Measurements from ENCODE around the gene EPB41L4B.
"Not testable (repeated sequence)": the region's sequence is repeated elsewhere in the genome, so short reads cannot be mapped to it uniquely, and the experiment has no call there.

EPB41L4B gene

GRCh38 chr9:109290385-109290784, 30.5 kb downstream of the EPB41L4B start:
- Histone ChIP-seq H3K9ac (ENCODE audit: low read depth, low read length) (no peak overlapping the region), H3K27me3 (ENCODE audit: control insufficient read depth, insufficient read depth, low read length) (no peaks in the 10 kb centered on the region), H3K9me3 (ENCODE audit: control insufficient read depth, insufficient read depth, low read length) (no peaks in the 10 kb centered on the region), H3K4me3 (ENCODE audit: low read depth, low read length) (no peak overlapping the region), H3K4me1 (ENCODE audit: control insufficient read depth, insufficient read depth, low read length) (peaks cover 5% of the 10 kb centered on the region), H3K36me3 (ENCODE audit: control insufficient read depth, insufficient read depth, low read length) (no peaks in the 10 kb centered on the region)

DNA sequence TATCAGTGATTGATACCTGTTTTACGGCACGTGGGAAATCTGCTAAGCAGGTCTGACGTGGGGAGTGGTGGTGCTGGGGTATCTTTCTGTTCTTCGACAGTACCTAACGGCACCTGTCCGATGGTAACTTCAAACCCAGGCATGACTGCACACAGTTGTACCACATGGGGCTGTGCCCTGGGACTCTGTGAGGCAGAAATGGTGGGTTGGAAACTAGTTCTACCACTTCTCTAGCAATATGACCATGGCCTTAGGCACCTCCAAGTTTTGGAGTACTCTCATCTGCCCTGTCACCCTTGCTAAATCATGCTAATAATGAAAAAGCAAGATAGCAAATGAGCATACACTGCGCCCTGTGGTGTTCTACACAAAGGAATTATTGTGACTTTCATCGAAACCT, 30.9 kb downstream of the EPB41L4B start:
- no peaks in the 10 kb centered on the region for H3K27me3 ChIP-seq (ENCODE audit: control insufficient read depth, insufficient read depth, low read length)
- no peak overlapping the region for H3K9ac ChIP-seq (ENCODE audit: low read depth, low read length)
- no peaks in the 10 kb centered on the region for H3K36me3 ChIP-seq (ENCODE audit: control insufficient read depth, insufficient read depth, low read length)
- H3K4me1 ChIP-seq (ENCODE audit: control insufficient read depth, insufficient read depth, low read length): peaks cover 5% of the 10 kb centered on the region
- H3K9me3 ChIP-seq (ENCODE audit: control insufficient read depth, insufficient read depth, low read length): no peaks in the 10 kb centered on the region
- H3K4me3 ChIP-seq (ENCODE audit: low read depth, low read length): no peak overlapping the region

GRCh38 chr9:109289186-109289585, 31.7 kb downstream of the EPB41L4B start:
- Histone ChIP-seq H3K4me3 (ENCODE audit: low read depth, low read length) (no peak overlapping the region), H3K9ac (ENCODE audit: low read depth, low read length) (no peak overlapping the region), H3K36me3 (ENCODE audit: control insufficient read depth, insufficient read depth, low read length) (no peaks in the 10 kb centered on the region), H3K9me3 (ENCODE audit: control insufficient read depth, insufficient read depth, low read length) (no peaks in the 10 kb centered on the region), H3K4me1 (ENCODE audit: control insufficient read depth, insufficient read depth, low read length) (peaks cover 5% of the 10 kb centered on the region), H3K27me3 (ENCODE audit: control insufficient read depth, insufficient read depth, low read length) (no peaks in the 10 kb centered on the region)

DNA sequence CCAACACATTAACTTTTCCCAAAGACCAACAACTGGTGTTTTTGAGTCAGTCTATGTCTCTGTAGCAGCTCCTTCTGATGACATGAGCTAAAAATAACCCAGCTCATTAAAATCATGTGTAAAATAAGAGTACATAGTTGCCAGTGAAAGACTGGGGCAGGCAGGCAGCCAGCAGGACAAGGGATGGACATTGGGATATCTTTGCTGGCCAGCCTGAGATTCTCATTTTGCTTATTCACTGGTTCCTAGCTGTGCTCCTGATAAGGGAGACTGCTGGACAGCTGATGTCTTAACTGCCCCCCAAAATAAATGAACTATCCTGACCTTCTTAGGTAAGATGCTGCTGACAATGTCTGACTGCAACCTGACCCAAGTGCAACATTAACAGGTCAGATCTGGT, 33.9 kb downstream of the EPB41L4B start:
- Histone ChIP-seq H3K9me3 (ENCODE audit: control insufficient read depth, insufficient read depth, low read length) (no peaks in the 10 kb centered on the region), H3K4me1 (ENCODE audit: control insufficient read depth, insufficient read depth, low read length) (peaks cover 5% of the 10 kb centered on the region), H3K36me3 (ENCODE audit: control insufficient read depth, insufficient read depth, low read length) (no peaks in the 10 kb centered on the region), H3K27me3 (ENCODE audit: control insufficient read depth, insufficient read depth, low read length) (no peaks in the 10 kb centered on the region), H3K9ac (ENCODE audit: low read depth, low read length) (no peak overlapping the region), H3K4me3 (ENCODE audit: low read depth, low read length) (no peak overlapping the region)

DNA sequence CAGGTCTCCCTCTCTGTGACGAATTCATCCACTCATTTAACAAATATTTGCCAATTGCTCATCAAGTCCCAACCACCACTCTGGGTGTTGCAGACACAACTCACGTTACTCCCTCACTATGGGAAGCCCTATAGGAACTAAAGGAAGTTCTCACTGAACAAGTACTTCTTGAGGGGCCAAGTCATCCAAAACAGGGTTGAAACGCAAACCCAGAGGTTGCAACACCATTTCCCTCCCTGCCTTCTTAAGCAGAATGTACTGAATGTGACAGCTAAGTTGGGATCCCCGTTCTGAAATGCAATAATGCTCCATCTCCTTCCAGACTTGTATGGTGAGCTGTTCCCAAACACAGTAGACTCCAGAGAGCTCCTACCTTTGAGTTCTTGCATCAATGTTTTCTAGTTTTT, 34.3 kb downstream of the EPB41L4B start:
- Histone ChIP-seq H3K4me3 (ENCODE audit: low read depth, low read length) (no peak overlapping the region), H3K9ac (ENCODE audit: low read depth, low read length) (no peak overlapping the region), H3K4me1 (ENCODE audit: control insufficient read depth, insufficient read depth, low read length) (peaks cover 5% of the 10 kb centered on the region), H3K9me3 (ENCODE audit: control insufficient read depth, insufficient read depth, low read length) (no peaks in the 10 kb centered on the region), H3K36me3 (ENCODE audit: control insufficient read depth, insufficient read depth, low read length) (no peaks in the 10 kb centered on the region), H3K27me3 (ENCODE audit: control insufficient read depth, insufficient read depth, low read length) (no peaks in the 10 kb centered on the region)

- H3K36me3 ChIP-seq (ENCODE audit: control insufficient read depth, insufficient read depth, low read length); H3K9me3 ChIP-seq (ENCODE audit: control insufficient read depth, insufficient read depth, low read length); H3K9ac ChIP-seq (ENCODE audit: low read depth, low read length); H3K4me1 ChIP-seq (ENCODE audit: control insufficient read depth, insufficient read depth, low read length); H3K4me3 ChIP-seq (ENCODE audit: low read depth, low read length); H3K27me3 ChIP-seq (ENCODE audit: control insufficient read depth, insufficient read depth, low read length): not testable (repeated sequence)
Observed at GRCh38 chr9:109283672-109284071, 37.2 kb downstream of the EPB41L4B start.

DNA sequence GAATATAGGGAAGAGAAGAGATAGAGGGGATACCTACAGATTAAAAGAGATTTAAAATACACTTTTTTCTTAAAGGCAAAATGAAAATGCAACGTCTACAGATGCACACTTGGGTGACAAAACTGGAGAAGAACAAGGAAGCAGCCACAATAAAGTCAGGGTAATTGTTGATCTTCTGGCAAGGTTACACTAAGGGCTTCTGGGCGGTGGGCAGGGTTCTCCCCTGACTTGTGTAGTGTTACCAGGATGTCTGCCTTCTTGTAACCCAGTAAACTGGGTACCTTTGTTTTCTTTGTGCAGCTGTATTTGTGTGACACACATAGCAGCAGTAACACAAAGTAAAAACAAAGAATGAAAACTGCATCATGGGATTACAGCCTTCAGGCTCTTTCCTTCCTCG, 37.8 kb downstream of the EPB41L4B start:
- Histone ChIP-seq H3K9me3 (ENCODE audit: control insufficient read depth, insufficient read depth, low read length) (no peaks in the 10 kb centered on the region), H3K4me1 (ENCODE audit: control insufficient read depth, insufficient read depth, low read length) (no peaks in the 10 kb centered on the region), H3K4me3 (ENCODE audit: low read depth, low read length) (no peak overlapping the region), H3K27me3 (ENCODE audit: control insufficient read depth, insufficient read depth, low read length) (no peaks in the 10 kb centered on the region), H3K9ac (ENCODE audit: low read depth, low read length) (no peak overlapping the region), H3K36me3 (ENCODE audit: control insufficient read depth, insufficient read depth, low read length) (no peaks in the 10 kb centered on the region)

- Histone ChIP-seq H3K9ac (ENCODE audit: low read depth, low read length) (no peak overlapping the region), H3K36me3 (ENCODE audit: control insufficient read depth, insufficient read depth, low read length) (no peaks in the 10 kb centered on the region), H3K9me3 (ENCODE audit: control insufficient read depth, insufficient read depth, low read length) (no peaks in the 10 kb centered on the region), H3K27me3 (ENCODE audit: control insufficient read depth, insufficient read depth, low read length) (no peaks in the 10 kb centered on the region), H3K4me1 (ENCODE audit: control insufficient read depth, insufficient read depth, low read length) (no peaks in the 10 kb centered on the region), H3K4me3 (ENCODE audit: low read depth, low read length) (no peak overlapping the region)
Observed at GRCh38 chr9:109282302-109282701, 38.6 kb downstream of the EPB41L4B start.

DNA sequence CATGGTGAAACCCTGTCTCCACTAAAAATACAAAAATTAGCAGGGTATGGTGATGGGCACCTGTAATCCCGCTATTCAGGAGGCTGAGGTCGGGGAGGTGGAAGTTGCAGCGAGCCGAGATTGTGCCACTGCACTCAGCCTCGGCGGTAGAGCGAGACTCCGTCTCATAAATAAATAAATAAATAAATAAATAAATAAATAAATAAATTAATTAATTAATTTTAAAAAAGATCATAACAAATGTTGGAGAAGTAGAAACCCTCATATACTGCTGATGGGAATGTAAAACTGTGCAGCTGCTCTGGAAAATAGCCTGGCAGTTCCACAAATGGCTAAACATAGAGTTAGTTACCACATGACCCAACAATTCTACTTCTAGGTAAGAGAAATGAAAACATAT, 39.3 kb downstream of the EPB41L4B start:
- no peak overlapping the region for H3K4me3 ChIP-seq (ENCODE audit: low read depth, low read length)
- H3K9me3 ChIP-seq (ENCODE audit: control insufficient read depth, insufficient read depth, low read length): no peaks in the 10 kb centered on the region
- no peaks in the 10 kb centered on the region for H3K27me3 ChIP-seq (ENCODE audit: control insufficient read depth, insufficient read depth, low read length)
- no peaks in the 10 kb centered on the region for H3K4me1 ChIP-seq (ENCODE audit: control insufficient read depth, insufficient read depth, low read length)
- H3K36me3 ChIP-seq (ENCODE audit: control insufficient read depth, insufficient read depth, low read length): no peaks in the 10 kb centered on the region
- H3K9ac ChIP-seq (ENCODE audit: low read depth, low read length): no peak overlapping the region

- no peaks in the 10 kb centered on the region for H3K36me3 ChIP-seq (ENCODE audit: control insufficient read depth, insufficient read depth, low read length)
- H3K27me3 ChIP-seq (ENCODE audit: control insufficient read depth, insufficient read depth, low read length): no peaks in the 10 kb centered on the region
- no peaks in the 10 kb centered on the region for H3K9me3 ChIP-seq (ENCODE audit: control insufficient read depth, insufficient read depth, low read length)
- H3K9ac ChIP-seq (ENCODE audit: low read depth, low read length): no peak overlapping the region
- no peak overlapping the region for H3K4me3 ChIP-seq (ENCODE audit: low read depth, low read length)
- H3K4me1 ChIP-seq (ENCODE audit: control insufficient read depth, insufficient read depth, low read length): no peaks in the 10 kb centered on the region
Observed at GRCh38 chr9:109278848-109279247, 42.0 kb downstream of the EPB41L4B start.

DNA sequence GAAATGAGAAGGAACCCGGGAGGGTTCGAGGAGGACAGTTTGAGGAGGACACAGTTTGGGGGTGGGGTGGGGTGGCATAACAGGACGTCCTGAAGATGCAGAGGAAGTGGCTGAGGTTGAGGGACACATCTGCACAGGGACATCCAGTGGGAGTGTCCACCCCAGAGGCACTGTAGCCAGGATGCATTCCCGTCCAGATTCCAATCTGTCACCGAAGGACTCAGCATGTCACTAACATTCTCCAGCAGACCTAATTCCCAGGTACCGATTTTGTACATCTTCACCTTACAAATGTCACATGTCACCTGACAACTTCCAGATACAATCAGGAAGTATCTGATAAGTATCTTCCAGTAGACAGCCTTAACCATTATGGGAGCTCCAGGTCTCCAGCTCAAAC, 42.6 kb downstream of the EPB41L4B start:
- Histone ChIP-seq H3K4me3 (ENCODE audit: low read depth, low read length) (no peak overlapping the region), H3K27me3 (ENCODE audit: control insufficient read depth, insufficient read depth, low read length) (no peaks in the 10 kb centered on the region), H3K9ac (ENCODE audit: low read depth, low read length) (no peak overlapping the region), H3K4me1 (ENCODE audit: control insufficient read depth, insufficient read depth, low read length) (no peaks in the 10 kb centered on the region), H3K36me3 (ENCODE audit: control insufficient read depth, insufficient read depth, low read length) (no peaks in the 10 kb centered on the region), H3K9me3 (ENCODE audit: control insufficient read depth, insufficient read depth, low read length) (no peaks in the 10 kb centered on the region)

DNA sequence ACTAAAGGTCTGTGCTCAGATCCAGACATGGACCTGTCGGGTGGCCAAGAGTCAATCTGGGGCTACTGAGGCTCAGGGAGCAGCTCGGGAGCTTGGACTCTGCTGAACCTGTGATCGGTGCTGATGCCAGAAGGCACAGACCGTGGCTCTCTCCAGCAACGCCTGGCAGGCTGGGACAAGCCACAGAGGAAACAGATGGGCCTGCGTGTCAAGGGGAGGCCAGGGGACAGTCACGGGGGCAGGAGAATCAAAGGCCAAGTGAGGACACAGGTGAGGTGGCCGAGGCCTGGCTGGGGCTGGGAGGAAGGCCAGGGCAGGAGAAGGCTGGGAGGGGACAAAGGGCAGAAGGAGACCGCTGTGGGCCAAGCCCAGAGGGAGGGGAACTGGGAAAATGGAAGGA, 43.4 kb downstream of the EPB41L4B start:
- no peaks in the 10 kb centered on the region for H3K4me1 ChIP-seq (ENCODE audit: control insufficient read depth, insufficient read depth, low read length)
- no peak overlapping the region for H3K4me3 ChIP-seq (ENCODE audit: low read depth, low read length)
- H3K36me3 ChIP-seq (ENCODE audit: control insufficient read depth, insufficient read depth, low read length): no peaks in the 10 kb centered on the region
- H3K27me3 ChIP-seq (ENCODE audit: control insufficient read depth, insufficient read depth, low read length): no peaks in the 10 kb centered on the region
- no peaks in the 10 kb centered on the region for H3K9me3 ChIP-seq (ENCODE audit: control insufficient read depth, insufficient read depth, low read length)
- no peak overlapping the region for H3K9ac ChIP-seq (ENCODE audit: low read depth, low read length)
